ENCODE measurements around the gene PMIS2.
A peak's percentile ranks its signal among the peaks of the same experiment; 100 is the strongest.

Gene PMIS2

DNA sequence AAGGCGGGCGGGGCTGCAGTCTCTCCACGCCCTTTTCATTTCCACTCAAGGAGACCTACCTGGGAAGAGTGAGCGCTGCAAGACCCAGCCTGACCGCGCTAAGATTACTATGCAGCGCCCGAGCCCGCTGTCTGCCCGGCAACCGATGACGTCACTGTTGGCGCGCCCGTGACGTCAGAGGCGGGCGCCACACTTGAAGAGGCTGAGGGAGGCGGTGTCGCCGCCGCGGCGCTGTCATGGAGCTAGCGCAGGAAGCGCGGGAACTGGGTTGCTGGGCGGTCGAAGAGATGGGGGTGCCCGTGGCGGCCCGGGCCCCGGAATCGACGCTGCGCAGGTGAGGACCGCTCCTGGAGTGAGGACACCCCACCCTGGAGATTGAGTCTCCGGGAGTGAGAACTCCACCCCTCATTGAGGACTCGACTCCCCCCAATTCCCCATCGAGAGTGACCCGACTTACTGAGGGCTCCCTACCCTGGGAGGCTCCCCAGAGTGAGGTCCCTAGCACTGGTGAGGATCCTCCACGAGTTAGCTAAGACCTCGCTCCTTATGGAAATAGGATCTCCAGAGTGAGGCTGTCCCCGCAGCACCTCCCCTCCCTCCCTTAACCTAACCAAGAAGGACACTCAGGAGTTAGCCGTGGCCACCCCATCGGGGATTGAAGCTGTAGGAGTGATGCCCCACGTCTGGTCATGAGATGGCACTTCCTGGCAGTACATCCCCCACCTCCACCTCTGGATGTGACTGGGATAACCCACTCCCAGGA, 26.8 kb downstream of the PMIS2 start, which contains the start of gene HAUS5 (continued):
- TF ChIP-seq YY1 (tag by site-specific recombination; IDR thresholded peaks at IDR 0.05) (peak; percentile 91), ZNF140 (tag by site-specific recombination; IDR thresholded peaks at IDR 0.05) (no peak), ZSCAN30 (tag by site-specific recombination; IDR thresholded peaks at IDR 0.05) (peak; percentile 93), ZNF660 (tag by site-specific recombination; IDR thresholded peaks at IDR 0.05) (peak; percentile 97), ZNF184 (tag by site-specific recombination; IDR thresholded peaks at IDR 0.05) (no peak), ZNF335 (tag by site-specific recombination; conservative IDR thresholded peaks at IDR 0.05) (peak; percentile 100), TCF7L2 (IDR thresholded peaks at IDR 0.05; ENCODE audit: borderline replicate concordance, low read depth, low read length) (no peak), HOXC10 (CRISPR knock-in tag; IDR thresholded peaks at IDR 0.05) (no peak), ZNF416 (tag by site-specific recombination; IDR thresholded peaks at IDR 0.05) (0 out of 2 replicates have a peak, but pooled peaks have one; percentile 48), ZNF677 (tag by site-specific recombination; IDR thresholded peaks at IDR 0.05) (0 out of 2 replicates have a peak, but pooled peaks have one; percentile 29), ZNF211 (tag by site-specific recombination; IDR thresholded peaks at IDR 0.05; ENCODE audit: low read depth) (no peak), ZNF23 (tag by site-specific recombination; IDR thresholded peaks at IDR 0.05; ENCODE audit: borderline replicate concordance) (no peak), ZNF302 (tag by site-specific recombination; IDR thresholded peaks at IDR 0.05; ENCODE audit: low read depth) (no peak), ZBTB48 (tag by site-specific recombination; IDR thresholded peaks at IDR 0.05) (peak; percentile 95), ZNF19 (tag by site-specific recombination; IDR thresholded peaks at IDR 0.05; ENCODE audit: low read depth) (no peak), ZNF792 (tag by site-specific recombination; IDR thresholded peaks at IDR 0.05) (0 out of 2 replicates have a peak, but pooled peaks have one; percentile 70), KLF1 (tag by site-specific recombination; IDR thresholded peaks at IDR 0.05) (peak; percentile 80), ZNF529 (tag by site-specific recombination; IDR thresholded peaks at IDR 0.05; ENCODE audit: insufficient replicate concordance) (no peak), ZNF394 (tag by site-specific recombination; IDR thresholded peaks at IDR 0.05; ENCODE audit: borderline replicate concordance) (peak; percentile 78), ZNF837 (tag by site-specific recombination; IDR thresholded peaks at IDR 0.05) (no peak), IKZF3 (tag by site-specific recombination; IDR thresholded peaks at IDR 0.05) (peak; percentile 78; the same call in 1 of the 2 replicates), ZBTB20 (tag by site-specific recombination; IDR thresholded peaks at IDR 0.05) (peak; percentile 41; the same call in 1 of the 2 replicates), SP2 (tag by site-specific recombination; IDR thresholded peaks at IDR 0.05) (peak; percentile 72), ZNF146 (tag by site-specific recombination; IDR thresholded peaks at IDR 0.05) (peak; percentile 68; the same call in 1 of the 2 replicates), GLIS2 (tag by site-specific recombination; IDR thresholded peaks at IDR 0.05) (peak; percentile 89), ZNF10 (tag by site-specific recombination; IDR thresholded peaks at IDR 0.05) (0 out of 2 replicates have a peak, but pooled peaks have one; percentile 45)
- TF ChIP-seq, protein P1, sequence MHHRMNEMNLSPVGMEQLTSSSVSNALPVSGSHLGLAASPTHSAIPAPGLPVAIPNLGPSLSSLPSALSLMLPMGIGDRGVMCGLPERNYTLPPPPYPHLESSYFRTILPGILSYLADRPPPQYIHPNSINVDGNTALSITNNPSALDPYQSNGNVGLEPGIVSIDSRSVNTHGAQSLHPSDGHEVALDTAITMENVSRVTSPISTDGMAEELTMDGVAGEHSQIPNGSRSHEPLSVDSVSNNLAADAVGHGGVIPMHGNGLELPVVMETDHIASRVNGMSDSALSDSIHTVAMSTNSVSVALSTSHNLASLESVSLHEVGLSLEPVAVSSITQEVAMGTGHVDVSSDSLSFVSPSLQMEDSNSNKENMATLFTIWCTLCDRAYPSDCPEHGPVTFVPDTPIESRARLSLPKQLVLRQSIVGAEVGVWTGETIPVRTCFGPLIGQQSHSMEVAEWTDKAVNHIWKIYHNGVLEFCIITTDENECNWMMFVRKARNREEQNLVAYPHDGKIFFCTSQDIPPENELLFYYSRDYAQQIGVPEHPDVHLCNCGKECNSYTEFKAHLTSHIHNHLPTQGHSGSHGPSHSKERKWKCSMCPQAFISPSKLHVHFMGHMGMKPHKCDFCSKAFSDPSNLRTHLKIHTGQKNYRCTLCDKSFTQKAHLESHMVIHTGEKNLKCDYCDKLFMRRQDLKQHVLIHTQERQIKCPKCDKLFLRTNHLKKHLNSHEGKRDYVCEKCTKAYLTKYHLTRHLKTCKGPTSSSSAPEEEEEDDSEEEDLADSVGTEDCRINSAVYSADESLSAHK (tag by site-specific recombination; IDR thresholded peaks at IDR 0.05), result peak; percentile 70
- TF ChIP-seq, protein P2, sequence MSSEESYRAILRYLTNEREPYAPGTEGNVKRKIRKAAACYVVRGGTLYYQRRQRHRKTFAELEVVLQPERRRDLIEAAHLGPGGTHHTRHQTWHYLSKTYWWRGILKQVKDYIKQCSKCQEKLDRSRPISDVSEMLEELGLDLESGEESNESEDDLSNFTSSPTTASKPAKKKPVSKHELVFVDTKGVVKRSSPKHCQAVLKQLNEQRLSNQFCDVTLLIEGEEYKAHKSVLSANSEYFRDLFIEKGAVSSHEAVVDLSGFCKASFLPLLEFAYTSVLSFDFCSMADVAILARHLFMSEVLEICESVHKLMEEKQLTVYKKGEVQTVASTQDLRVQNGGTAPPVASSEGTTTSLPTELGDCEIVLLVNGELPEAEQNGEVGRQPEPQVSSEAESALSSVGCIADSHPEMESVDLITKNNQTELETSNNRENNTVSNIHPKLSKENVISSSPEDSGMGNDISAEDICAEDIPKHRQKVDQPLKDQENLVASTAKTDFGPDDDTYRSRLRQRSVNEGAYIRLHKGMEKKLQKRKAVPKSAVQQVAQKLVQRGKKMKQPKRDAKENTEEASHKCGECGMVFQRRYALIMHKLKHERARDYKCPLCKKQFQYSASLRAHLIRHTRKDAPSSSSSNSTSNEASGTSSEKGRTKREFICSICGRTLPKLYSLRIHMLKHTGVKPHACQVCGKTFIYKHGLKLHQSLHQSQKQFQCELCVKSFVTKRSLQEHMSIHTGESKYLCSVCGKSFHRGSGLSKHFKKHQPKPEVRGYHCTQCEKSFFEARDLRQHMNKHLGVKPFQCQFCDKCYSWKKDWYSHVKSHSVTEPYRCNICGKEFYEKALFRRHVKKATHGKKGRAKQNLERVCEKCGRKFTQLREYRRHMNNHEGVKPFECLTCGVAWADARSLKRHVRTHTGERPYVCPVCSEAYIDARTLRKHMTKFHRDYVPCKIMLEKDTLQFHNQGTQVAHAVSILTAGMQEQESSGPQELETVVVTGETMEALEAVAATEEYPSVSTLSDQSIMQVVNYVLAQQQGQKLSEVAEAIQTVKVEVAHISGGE (tag by site-specific recombination; conservative IDR thresholded peaks at IDR 0.05; ENCODE audit: low read depth), result peak; percentile 54
- TF ChIP-seq, protein P3, sequence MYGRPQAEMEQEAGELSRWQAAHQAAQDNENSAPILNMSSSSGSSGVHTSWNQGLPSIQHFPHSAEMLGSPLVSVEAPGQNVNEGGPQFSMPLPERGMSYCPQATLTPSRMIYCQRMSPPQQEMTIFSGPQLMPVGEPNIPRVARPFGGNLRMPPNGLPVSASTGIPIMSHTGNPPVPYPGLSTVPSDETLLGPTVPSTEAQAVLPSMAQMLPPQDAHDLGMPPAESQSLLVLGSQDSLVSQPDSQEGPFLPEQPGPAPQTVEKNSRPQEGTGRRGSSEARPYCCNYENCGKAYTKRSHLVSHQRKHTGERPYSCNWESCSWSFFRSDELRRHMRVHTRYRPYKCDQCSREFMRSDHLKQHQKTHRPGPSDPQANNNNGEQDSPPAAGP (tag by site-specific recombination; IDR thresholded peaks at IDR 0.05), result peak; percentile 100
- TF ChIP-seq, protein P4, sequence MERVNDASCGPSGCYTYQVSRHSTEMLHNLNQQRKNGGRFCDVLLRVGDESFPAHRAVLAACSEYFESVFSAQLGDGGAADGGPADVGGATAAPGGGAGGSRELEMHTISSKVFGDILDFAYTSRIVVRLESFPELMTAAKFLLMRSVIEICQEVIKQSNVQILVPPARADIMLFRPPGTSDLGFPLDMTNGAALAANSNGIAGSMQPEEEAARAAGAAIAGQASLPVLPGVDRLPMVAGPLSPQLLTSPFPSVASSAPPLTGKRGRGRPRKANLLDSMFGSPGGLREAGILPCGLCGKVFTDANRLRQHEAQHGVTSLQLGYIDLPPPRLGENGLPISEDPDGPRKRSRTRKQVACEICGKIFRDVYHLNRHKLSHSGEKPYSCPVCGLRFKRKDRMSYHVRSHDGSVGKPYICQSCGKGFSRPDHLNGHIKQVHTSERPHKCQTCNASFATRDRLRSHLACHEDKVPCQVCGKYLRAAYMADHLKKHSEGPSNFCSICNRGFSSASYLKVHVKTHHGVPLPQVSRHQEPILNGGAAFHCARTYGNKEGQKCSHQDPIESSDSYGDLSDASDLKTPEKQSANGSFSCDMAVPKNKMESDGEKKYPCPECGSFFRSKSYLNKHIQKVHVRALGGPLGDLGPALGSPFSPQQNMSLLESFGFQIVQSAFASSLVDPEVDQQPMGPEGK (tag by site-specific recombination; IDR thresholded peaks at IDR 0.05), result peak; percentile 88
